ENCODE measurements around the gene CEP250. TPM values are rescaled to one million over a fixed set of nuclear protein-coding genes. Genes with fewer than 3 reads are reported as not detected.

CEP250 gene
- total and polyA plus RNA-seq, 2 of the 4 experiments (the other 2 are of a cell fraction): 22.7 to 35.1 TPM

GRCh38 chr20:35563834-35564233 is 108.4 kb downstream of the CEP250 start:
- H4K5ac ChIP-seq (ENCODE audit: low read depth, low read length): no peak overlapping the region
- peaks cover 3% of the 10 kb centered on the region; the same call in 1 of the 2 replicates for H3K36me3 ChIP-seq (ENCODE audit: control insufficient read depth, insufficient read depth, low read length)
- H2AFZ ChIP-seq (replicated peaks; ENCODE audit: low read length, poor library complexity): no peak overlapping the region
- no peak overlapping the region for H3K23ac ChIP-seq (ENCODE audit: low read depth, low read length)
- H3K79me1 ChIP-seq (ENCODE audit: low read depth in 1 of 2, low read length in 2 of 2): no peaks in the 10 kb centered on the region
- H2BK20ac ChIP-seq (ENCODE audit: low read depth, low read length): no peak overlapping the region
- CTCF ChIA-PET: no interaction called here
- no peak overlapping the region for H3K4me2 ChIP-seq (ENCODE audit: low read depth, low read length)
- no peak overlapping the region for H2BK5ac ChIP-seq (ENCODE audit: low read depth, low read length, poor library complexity, severe bottlenecking)
- intact Hi-C loops (cut with micrococcal nuclease): loop anchor here (10.0 kb wide), 1 partner anchor 101 kb away; the partner anchor contains the start of genes CPNE1 and RBM12
- dilution Hi-C loops (cut with HindIII; ENCODE audit: low sequenced_read_pairs, unreplicated experiment): no loop called here
- H3K4me3 ChIP-seq (ENCODE audit: insufficient read depth, low read depth, low read length): no peak overlapping the region
- H3K4me1 ChIP-seq (ENCODE audit: control insufficient read depth, insufficient read depth, low read length): peaks cover 2% of the 10 kb centered on the region
- no peaks in the 10 kb centered on the region for H4K20me1 ChIP-seq (ENCODE audit: insufficient read depth, low read length)
- ATAC-seq (ENCODE audit: low read depth): no peak
- H3K27ac ChIP-seq (ENCODE audit: insufficient read depth, low read length): no peak overlapping the region
- POLR2A ChIA-PET (ENCODE audit: unreplicated experiment): interaction anchor here (0.6 kb wide), 1 partner anchor 32 kb away, joined by 3 read pairs; no protein-coding TSS in a partner anchor
- no TSS peak for BruUV-seq (replicated peaks)
- in situ Hi-C loops (cut with MboI; ENCODE audit: low sequenced_read_pairs): no loop called here
- H3K9ac ChIP-seq (ENCODE audit: low read depth, low read length): no peak overlapping the region
- H2BK15ac ChIP-seq (ENCODE audit: low read depth, low read length): no peak overlapping the region
- no peak overlapping the region for H2AK5ac ChIP-seq (ENCODE audit: low read depth, low read length)
- no peak overlapping the region for H3K18ac ChIP-seq (ENCODE audit: low read depth, low read length)
- H3K9me3 ChIP-seq (ENCODE audit: control insufficient read depth, insufficient read depth, low read length): no peaks in the 10 kb centered on the region
- no peaks in the 10 kb centered on the region for H3K9me1 ChIP-seq (ENCODE audit: insufficient read depth, low read length)
- H3K56ac ChIP-seq (ENCODE audit: extremely low read depth, insufficient read depth, low read length): no peak overlapping the region
- no peak overlapping the region for H3K14ac ChIP-seq (replicated peaks; ENCODE audit: low read depth, low read length)
- no peaks in the 10 kb centered on the region for H3K27me3 ChIP-seq (ENCODE audit: control insufficient read depth, insufficient read depth, low read length)
- H4K8ac ChIP-seq (ENCODE audit: low read depth in 2 of 2, low read length in 2 of 2): no peak overlapping the region
- no peak overlapping the region for H2BK120ac ChIP-seq (ENCODE audit: low read depth, low read length)
- no peak for DNase-seq
- no peak overlapping the region for H4K91ac ChIP-seq (ENCODE audit: insufficient read depth, low read depth, low read length)
- H3K4ac ChIP-seq (ENCODE audit: low read depth, low read length): no peak overlapping the region
- WGBS, 2 experiments (ENCODE audit: extremely low coverage in 2 of 2, insufficient read length in 1 of 2): 92% methylated on average over 9 of the region's 10 CpGs; no CpG with 5 or more reads in 1 of the 2 experiments
- H2AK9ac ChIP-seq (replicated peaks; ENCODE audit: low read depth, low read length, poor library complexity): no peak overlapping the region
- no peak for TF ChIP-seq NFE2L2 (IDR thresholded peaks at IDR 0.05; ENCODE audit: low read depth, low read length)
- TF ChIP-seq RFX5 (IDR thresholded peaks at IDR 0.05; ENCODE audit: low read depth, low read length): no peak
- TF ChIP-seq RCOR1 (IDR thresholded peaks at IDR 0.05; ENCODE audit: insufficient replicate concordance, low read length): no peak
- no peak for TF ChIP-seq SMC3 (IDR thresholded peaks at IDR 0.05; ENCODE audit: low read depth, low read length)
- TF ChIP-seq FOS (IDR thresholded peaks at IDR 0.05; ENCODE audit: low read depth, low read length): no peak
